Measurements from ENCODE around the gene COX7A2L. TPM values are rescaled to one million over a fixed set of nuclear protein-coding genes. Genes with fewer than 3 reads are reported as not detected.

COX7A2L gene
- total RNA-seq, 1 experiment from 2014 or later = 132 TPM

GRCh38 chr2:42366411-42366810 is 5.4 kb upstream of the COX7A2L start:
- CTCF ChIA-PET = no interaction called here
- in situ Hi-C loops (cut with HindIII; ENCODE audit: low pct_unique_long_range_greater_than_20kb, low sequenced_read_pairs) = no loop called here

GRCh38 chr2:42364658-42365057 is 3.6 kb upstream of the COX7A2L start:
- intact Hi-C loops (cut with micrococcal nuclease; ENCODE audit: unreplicated experiment) (no loop called here), in situ Hi-C loops (cut with HindIII; ENCODE audit: low pct_unique_long_range_greater_than_20kb, low sequenced_read_pairs) (no loop called here)
- CTCF ChIA-PET = no interaction called here

More at GRCh38 chr2:42366411-42366810, 5.4 kb upstream of the COX7A2L start:
- intact Hi-C loops (cut with micrococcal nuclease; ENCODE audit: unreplicated experiment) = no loop called here
- BruUV-seq (replicated peaks) = no TSS peak
- DNase-seq (ENCODE audit: low read depth, low spot score) (no peak), ATAC-seq (no peak)
- H3K27ac ChIP-seq (ENCODE audit: low read length) = no peak overlapping the region
- H3K4me1 ChIP-seq (ENCODE audit: control insufficient read depth, insufficient read depth, low read length) = 0 out of 2 replicates have a peak, but pooled peaks cover 3% of the 10 kb centered on the region
- no peaks in the 10 kb centered on the region for H3K9me3 ChIP-seq (ENCODE audit: control insufficient read depth, insufficient read depth, low read depth, low read length)
- POLR2A ChIA-PET = no interaction called here
- no peaks in the 10 kb centered on the region for H3K36me3 ChIP-seq (ENCODE audit: control insufficient read depth, insufficient read depth, low read length)
- no peak overlapping the region for H3K4me3 ChIP-seq (ENCODE audit: low read depth in 2 of 2, low read length in 2 of 2)
- no peak for TF ChIP-seq TCF7L2 (IDR thresholded peaks at IDR 0.05; ENCODE audit: low read depth, low read length)
- no peak for TF ChIP-seq CTCF (IDR thresholded peaks at IDR 0.05)
- no peak for TF ChIP-seq REST (IDR thresholded peaks at IDR 0.05; ENCODE audit: insufficient read depth in 1 of 2, low read depth in 2 of 2, low read length in 1 of 2)
- no peak for TF ChIP-seq SIN3A (IDR thresholded peaks at IDR 0.05; ENCODE audit: borderline replicate concordance, insufficient read depth, low read depth, low read length)
- TF ChIP-seq POLR2AphosphoS5 (IDR thresholded peaks at IDR 0.05; ENCODE audit: low read depth, low read length) = no peak
- H3K27me3 ChIP-seq (ENCODE audit: control insufficient read depth, insufficient read depth, low read length) = no peaks in the 10 kb centered on the region

More at GRCh38 chr2:42364658-42365057, 3.6 kb upstream of the COX7A2L start:
- Histone ChIP-seq H3K4me3 (ENCODE audit: low read depth in 2 of 2, low read length in 2 of 2) (no peak overlapping the region), H3K27ac (ENCODE audit: low read length) (no peak overlapping the region), H3K36me3 (ENCODE audit: control insufficient read depth, insufficient read depth, low read length) (peaks cover 6% of the 10 kb centered on the region; the same call in 1 of the 2 replicates), H3K9me3 (ENCODE audit: control insufficient read depth, insufficient read depth, low read depth, low read length) (no peaks in the 10 kb centered on the region), H3K4me1 (ENCODE audit: control insufficient read depth, insufficient read depth, low read length) (0 out of 2 replicates have a peak, but pooled peaks cover 3% of the 10 kb centered on the region), H3K27me3 (ENCODE audit: control insufficient read depth, insufficient read depth, low read length) (no peaks in the 10 kb centered on the region)
- ATAC-seq = no peak
- POLR2A ChIA-PET = interaction anchor here (0.6 kb wide), 1 partner anchor 485 kb away, joined by 18 read pairs; no protein-coding TSS in a partner anchor
- BruUV-seq (replicated peaks) = no TSS peak
- TF ChIP-seq TCF7L2 (IDR thresholded peaks at IDR 0.05; ENCODE audit: low read depth, low read length) (no peak), REST (IDR thresholded peaks at IDR 0.05; ENCODE audit: insufficient read depth in 1 of 2, low read depth in 2 of 2, low read length in 1 of 2) (no peak), CTCF (IDR thresholded peaks at IDR 0.05) (no peak), SIN3A (IDR thresholded peaks at IDR 0.05; ENCODE audit: borderline replicate concordance, insufficient read depth, low read depth, low read length) (no peak), POLR2AphosphoS5 (IDR thresholded peaks at IDR 0.05; ENCODE audit: low read depth, low read length) (no peak)
- DNase-seq (ENCODE audit: low read depth, low spot score) = no peak

All from Panc1 (cell line).